Measurements from ENCODE around the gene NKAIN2. TPM values are rescaled to one million over a fixed set of nuclear protein-coding genes. Genes with fewer than 3 reads are reported as not detected.

NKAIN2 gene
- total RNA-seq, 1 experiment from 2014 or later = not detected

DNA sequence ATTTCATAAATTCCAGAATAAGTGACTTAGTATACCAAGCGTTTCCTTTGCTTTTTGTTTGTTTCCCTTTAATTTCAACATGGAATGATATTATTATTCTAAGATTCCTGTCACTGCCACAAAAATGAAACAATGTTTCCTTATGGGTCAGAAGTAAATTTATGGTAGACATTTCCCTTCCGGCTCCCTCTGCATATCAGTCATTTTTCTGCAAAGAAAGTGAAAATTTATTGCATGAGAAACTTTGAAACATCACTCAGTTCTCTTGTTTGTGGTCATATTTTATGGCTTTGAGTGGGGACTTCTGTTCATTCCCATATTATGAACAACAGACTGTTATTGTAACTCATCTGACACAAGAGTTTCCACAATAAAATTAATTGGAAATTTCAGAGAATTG lies 97.8 kb downstream of the NKAIN2 start:
- no TSS peak for BruUV-seq (replicated peaks)

More for the DNA sequence above, 97.8 kb downstream of the NKAIN2 start:
- POLR2A ChIA-PET = no interaction called here
- TF ChIP-seq JUND (IDR thresholded peaks at IDR 0.05) (no peak), EGR1 (IDR thresholded peaks at IDR 0.05; ENCODE audit: low read depth) (no peak), CBX3 (IDR thresholded peaks at IDR 0.05; ENCODE audit: low read depth) (no peak), SRF (IDR thresholded peaks at IDR 0.05; ENCODE audit: low read depth) (no peak), RAD21 (IDR thresholded peaks at IDR 0.05; ENCODE audit: low read depth) (no peak), POLR2AphosphoS5 (IDR thresholded peaks at IDR 0.05; ENCODE audit: low read depth, low read length) (no peak), YY1 (IDR thresholded peaks at IDR 0.05; ENCODE audit: extremely low read depth, insufficient replicate concordance, low read depth, low read length) (no peak), ZFX (IDR thresholded peaks at IDR 0.05) (no peak), CTCF (IDR thresholded peaks at IDR 0.05 in 2 of 3, conservative IDR thresholded peaks at IDR 0.05 in 1 of 3; ENCODE audit: borderline replicate concordance in 1 of 3, insufficient read depth in 1 of 3, low read depth in 2 of 3, low read length in 2 of 3) (no peak), ATF3 (IDR thresholded peaks at IDR 0.05) (no peak), EZH2 (IDR thresholded peaks at IDR 0.05) (no peak)
- TF ChIP-seq, protein P1, sequence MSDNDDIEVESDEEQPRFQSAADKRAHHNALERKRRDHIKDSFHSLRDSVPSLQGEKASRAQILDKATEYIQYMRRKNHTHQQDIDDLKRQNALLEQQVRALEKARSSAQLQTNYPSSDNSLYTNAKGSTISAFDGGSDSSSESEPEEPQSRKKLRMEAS (IDR thresholded peaks at IDR 0.05) = no peak
- TF ChIP-seq, protein P2, sequence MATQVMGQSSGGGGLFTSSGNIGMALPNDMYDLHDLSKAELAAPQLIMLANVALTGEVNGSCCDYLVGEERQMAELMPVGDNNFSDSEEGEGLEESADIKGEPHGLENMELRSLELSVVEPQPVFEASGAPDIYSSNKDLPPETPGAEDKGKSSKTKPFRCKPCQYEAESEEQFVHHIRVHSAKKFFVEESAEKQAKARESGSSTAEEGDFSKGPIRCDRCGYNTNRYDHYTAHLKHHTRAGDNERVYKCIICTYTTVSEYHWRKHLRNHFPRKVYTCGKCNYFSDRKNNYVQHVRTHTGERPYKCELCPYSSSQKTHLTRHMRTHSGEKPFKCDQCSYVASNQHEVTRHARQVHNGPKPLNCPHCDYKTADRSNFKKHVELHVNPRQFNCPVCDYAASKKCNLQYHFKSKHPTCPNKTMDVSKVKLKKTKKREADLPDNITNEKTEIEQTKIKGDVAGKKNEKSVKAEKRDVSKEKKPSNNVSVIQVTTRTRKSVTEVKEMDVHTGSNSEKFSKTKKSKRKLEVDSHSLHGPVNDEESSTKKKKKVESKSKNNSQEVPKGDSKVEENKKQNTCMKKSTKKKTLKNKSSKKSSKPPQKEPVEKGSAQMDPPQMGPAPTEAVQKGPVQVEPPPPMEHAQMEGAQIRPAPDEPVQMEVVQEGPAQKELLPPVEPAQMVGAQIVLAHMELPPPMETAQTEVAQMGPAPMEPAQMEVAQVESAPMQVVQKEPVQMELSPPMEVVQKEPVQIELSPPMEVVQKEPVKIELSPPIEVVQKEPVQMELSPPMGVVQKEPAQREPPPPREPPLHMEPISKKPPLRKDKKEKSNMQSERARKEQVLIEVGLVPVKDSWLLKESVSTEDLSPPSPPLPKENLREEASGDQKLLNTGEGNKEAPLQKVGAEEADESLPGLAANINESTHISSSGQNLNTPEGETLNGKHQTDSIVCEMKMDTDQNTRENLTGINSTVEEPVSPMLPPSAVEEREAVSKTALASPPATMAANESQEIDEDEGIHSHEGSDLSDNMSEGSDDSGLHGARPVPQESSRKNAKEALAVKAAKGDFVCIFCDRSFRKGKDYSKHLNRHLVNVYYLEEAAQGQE (IDR thresholded peaks at IDR 0.05; ENCODE audit: low read depth) = no peak
- CTCF ChIA-PET = no interaction called here
- Histone ChIP-seq H3K9ac (ENCODE audit: low read length) (no peak overlapping the region), H3K27ac (ENCODE audit: low read depth, low read length) (no peak overlapping the region), H3K4me1 (ENCODE audit: control insufficient read depth in 1 of 2, insufficient read depth in 2 of 2, low read length in 2 of 2) (no peaks in the 10 kb centered on the region), H3K36me3 (ENCODE audit: control insufficient read depth in 1 of 2, insufficient read depth in 2 of 2, low read length in 2 of 2) (no peaks in the 10 kb centered on the region), H2AFZ (ENCODE audit: low read depth, low read length, poor library complexity, severe bottlenecking) (no peak overlapping the region), H3K27me3 (ENCODE audit: insufficient read depth, low read length) (peaks cover 3% of the 10 kb centered on the region; the same call in 1 of the 2 replicates), H3K4me3 (replicated peaks in 1 of 2; ENCODE audit: low read depth in 1 of 2, low read length in 2 of 2) (no peak overlapping the region), H3K4me2 (ENCODE audit: low read length) (no peak overlapping the region), H3K9me2 (ENCODE audit: insufficient read depth) (no peaks in the 10 kb centered on the region), H3K79me2 (ENCODE audit: insufficient read depth, low read length) (no peaks in the 10 kb centered on the region), H4K20me1 (ENCODE audit: insufficient read depth) (no peaks in the 10 kb centered on the region), H3K9me3 (ENCODE audit: control insufficient read depth in 1 of 2, insufficient read depth in 1 of 2, low read depth in 1 of 2, low read length in 2 of 2) (no peaks in the 10 kb centered on the region)
- no peak for ATAC-seq
- RAD21 ChIA-PET (ENCODE audit: low non-redundant PET in 1 of 2, low total read pairs in 2 of 2, uncharacterized antibody in 2 of 2, unreplicated experiment in 2 of 2) = no interaction called here
- intact Hi-C loops (cut with micrococcal nuclease) = no loop called here
- DNase-seq (ENCODE audit: low read depth, low spot score) = no peak
